K562 (cell line): ENCODE data around the gene CPED1. TPM values are rescaled to one million over a fixed set of nuclear protein-coding genes. Genes with fewer than 3 reads are reported as not detected.

Experiments used
- AFF1 ChIP-seq, 2 experiments: fragments of 450-650 bp; IDR thresholded peaks; 2 replicates each; pipeline ENCODE4 v1.6.1; 2018; ENCODE audit warnings: mild to moderate bottlenecking in 2 of 2, low read depth in 1 of 2; ENCODE audit not compliant: partially characterized antibody in 2 of 2
- ATF7 ChIP-seq: fragments of 450-650 bp; IDR thresholded peaks from 2 replicates; pipeline ENCODE4 v1.7.1; 2014; ENCODE audit warnings: mild to moderate bottlenecking, moderate library complexity
- EP400 ChIP-seq: fragments of 450-650 bp; IDR thresholded peaks from 2 replicates; pipeline ENCODE4 v1.6.1; 2017; ENCODE audit warnings: antibody characterized with exemption, mild to moderate bottlenecking, moderate library complexity
- FOXO4 ChIP-seq: fragments of 450-650 bp; formaldehyde crosslinking; IDR thresholded peaks from 2 replicates; pipeline ENCODE4 v1.4.0; 2020; ENCODE audit warnings: mild to moderate bottlenecking, moderate library complexity
- HES1 ChIP-seq: fragments of 450-650 bp; IDR thresholded peaks from 2 replicates; pipeline ENCODE4 v1.6.1; 2016; ENCODE audit warnings: low read depth, mild to moderate bottlenecking, moderate library complexity
- HMG20B ChIP-seq: fragments of 250-450 bp; sonication (Bioruptor Pico); IDR thresholded peaks from 2 replicates; pipeline ENCODE4 v1.5.0; 2021; ENCODE audit warnings: mild to moderate bottlenecking
- JUN ChIP-seq, 2 experiments: sonication (generic) in 1 of 2; formaldehyde crosslinking in 1 of 2; IDR thresholded peaks; 2 replicates each; pipeline versions ENCODE4 v1.6.1 to v1.8.0; 2012 to 2022; ENCODE audit warnings: borderline replicate concordance in 2 of 2, mild to moderate bottlenecking in 2 of 2, improper control_type of control experiment in 1 of 2, low read depth in 1 of 2, low read length in 1 of 2, missing genetic modification reagents in 1 of 2
- NKRF ChIP-seq: fragments of 450-650 bp; IDR thresholded peaks from 2 replicates; pipeline ENCODE4 v1.6.1; 2016; ENCODE audit warnings: borderline replicate concordance
- NR4A1 ChIP-seq, 2 experiments: fragments of 250-450 bp in 1 of 2; fragments of 450-650 bp in 1 of 2; sonication (Bioruptor Pico) in 1 of 2; IDR thresholded peaks; 2 replicates each; pipeline versions ENCODE4 v1.4.0 to v1.6.1; 2016 to 2020; ENCODE audit warnings: mild to moderate bottlenecking in 2 of 2, missing compliant biosample characterization in 1 of 2, missing genetic modification characterization in 1 of 2, moderate library complexity in 1 of 2
- THAP12 ChIP-seq: fragments of 250-450 bp; sonication (Bioruptor Pico); IDR thresholded peaks from 2 replicates; pipeline ENCODE4 v1.9.0; 2021; ENCODE audit warnings: mild to moderate bottlenecking, inconsistent platforms
- ZBTB2 ChIP-seq: fragments of 450-650 bp; IDR thresholded peaks from 2 replicates; pipeline ENCODE4 v1.6.1; 2016; ENCODE audit warnings: antibody characterized with exemption
- polyA plus RNA-seq, 8 experiments: library from polyadenylated mRNA; depleted of rRNA in 4 of 8; stranded (reverse) in 5 of 8; unstranded in 3 of 8; fragments of >200 nt; fragmentation: Nextera tagmentation in 2 of 8; fragmentation: Illumina TruSeq in 1 of 8; extraction: Ambion mirVana in 2 of 8; extraction: Trizol in 1 of 8; gene quantifications; 2 replicates each; pipeline versions ENCODE4 v1.2.1 to v1.2.3, GENCODE V29; 2011 to 2014; ENCODE audit warnings: inconsistent platforms in 1 of 8, missing spikeins in 1 of 8
- total RNA-seq, 7 experiments: library from RNA; depleted of rRNA in 6 of 7; stranded (reverse); fragments of >200 nt in 6 of 7; fragmentation: Illumina TruSeq in 2 of 7; extraction: Trizol in 2 of 7; gene quantifications; 2 replicates each; pipeline versions ENCODE4 v1.2.1 to v1.2.3, GENCODE V29; 2011 to 2021; ENCODE audit warnings: low replicate concordance in 1 of 7

Gene CPED1
- total and polyA plus RNA-seq, 9 of the 15 experiments (the other 6 are each of a cell fraction or from before 2014, with no cell fraction given): 195 to 393 (median 290) TPM

- TF ChIP-seq EP400 (peak; percentile 54; the same call in 1 of the 2 replicates), ATF7 (peak; percentile 54; the same call in 1 of the 2 replicates), NR4A1 (CRISPR knock-in tag; IDR thresholded peaks at IDR 0.05) (peak; percentile 6; the same call in 1 of the 2 replicates), NR4A1 (tag; IDR thresholded peaks at IDR 0.05) (no peak), NKRF (peak; percentile 60; the same call in 1 of the 2 replicates), JUN (IDR thresholded peaks at IDR 0.05; ENCODE audit: borderline replicate concordance, low read depth, low read length) (peak; percentile 74), JUN (CRISPR knock-in tag; IDR thresholded peaks at IDR 0.05; ENCODE audit: borderline replicate concordance) (no peak), FOXO4 (0 out of 2 replicates have a peak, but pooled peaks have one; percentile 29), HES1 (peak; percentile 35; the same call in 1 of the 2 replicates), ZBTB2 (0 out of 2 replicates have a peak, but pooled peaks have one; percentile 12), THAP12 (CRISPR knock-in tag) (peak; percentile 67), HMG20B (CRISPR knock-in tag) (no peak), AFF1 (IDR thresholded peaks at IDR 0.05; ENCODE audit: low read depth in 1 of 2, partially characterized antibody in 2 of 2) (peak in 1 of 2 experiments; percentile 50)
These were observed 574 bp upstream of the CPED1 start (continued) for GRCh38 chr7:120987683-120988590.
